ENCODE data around the gene RAB31.

Gene RAB31

DNA sequence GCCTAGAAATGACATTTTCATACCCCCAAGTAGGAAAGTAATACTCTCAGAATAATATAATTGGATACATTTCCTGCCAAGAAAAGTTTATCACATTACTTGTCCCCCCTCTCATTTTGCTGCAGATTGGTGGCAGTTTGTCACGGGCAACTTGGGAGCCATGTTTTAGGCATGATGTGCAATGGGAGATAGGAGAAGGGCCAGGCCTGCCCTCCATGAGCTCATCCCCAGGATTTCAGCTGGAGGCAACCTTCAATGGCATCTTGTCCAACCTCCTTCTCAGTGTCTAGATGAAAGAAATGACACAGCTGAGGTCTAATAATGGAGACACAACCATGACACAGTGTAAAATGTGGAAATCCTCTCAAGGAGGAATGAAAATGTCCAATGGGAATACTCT, 11.4 kb upstream of the RAB31 start:
- no peak overlapping the region for H3K27ac ChIP-seq
- no peaks in the 10 kb centered on the region for H3K36me3 ChIP-seq (ENCODE audit: insufficient read depth, low read length)
- H3K4me3 ChIP-seq: no peak overlapping the region
- no peak for DNase-seq (ENCODE audit: low read depth, low spot score)
- TF ChIP-seq FOXP2 (optimal IDR thresholded peaks at IDR 0.05; ENCODE audit: control extremely low read depth, extremely low read length, insufficient read depth) (no peak), EZH2 (IDR thresholded peaks at IDR 0.05) (no peak), POLR2AphosphoS5 (IDR thresholded peaks at IDR 0.05; ENCODE audit: borderline replicate concordance, low read depth, low read length) (no peak)
- H3K9ac ChIP-seq (ENCODE audit: insufficient read length): no peak overlapping the region
- no peaks in the 10 kb centered on the region for H3K9me3 ChIP-seq (ENCODE audit: low read depth, low read length)

DNA sequence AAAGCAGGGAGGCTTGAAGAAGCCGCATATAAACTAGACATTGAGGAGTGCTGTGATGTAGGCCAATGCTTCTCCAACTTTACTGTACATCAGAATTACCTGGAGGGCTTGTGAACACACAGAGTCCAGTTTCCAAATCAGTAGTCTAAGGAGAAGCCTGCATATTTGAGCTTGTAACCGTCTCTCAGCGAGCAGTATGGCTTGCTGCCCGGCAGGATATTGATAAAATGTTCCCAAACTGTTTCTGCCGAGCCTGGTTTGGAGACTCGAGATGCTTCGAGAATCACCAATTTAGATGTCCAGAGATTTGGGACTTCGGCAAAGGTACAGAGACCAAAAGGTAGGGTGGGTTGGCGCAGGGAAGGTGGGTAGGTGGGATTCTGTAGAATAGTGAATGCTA, 11.0 kb upstream of the RAB31 start:
- TF ChIP-seq POLR2AphosphoS5 (IDR thresholded peaks at IDR 0.05; ENCODE audit: borderline replicate concordance, low read depth, low read length) (no peak), EZH2 (IDR thresholded peaks at IDR 0.05) (no peak), FOXP2 (optimal IDR thresholded peaks at IDR 0.05; ENCODE audit: control extremely low read depth, extremely low read length, insufficient read depth) (no peak)
- H3K9me3 ChIP-seq (ENCODE audit: low read depth, low read length): no peaks in the 10 kb centered on the region
- DNase-seq (ENCODE audit: low read depth, low spot score): no peak

DNA sequence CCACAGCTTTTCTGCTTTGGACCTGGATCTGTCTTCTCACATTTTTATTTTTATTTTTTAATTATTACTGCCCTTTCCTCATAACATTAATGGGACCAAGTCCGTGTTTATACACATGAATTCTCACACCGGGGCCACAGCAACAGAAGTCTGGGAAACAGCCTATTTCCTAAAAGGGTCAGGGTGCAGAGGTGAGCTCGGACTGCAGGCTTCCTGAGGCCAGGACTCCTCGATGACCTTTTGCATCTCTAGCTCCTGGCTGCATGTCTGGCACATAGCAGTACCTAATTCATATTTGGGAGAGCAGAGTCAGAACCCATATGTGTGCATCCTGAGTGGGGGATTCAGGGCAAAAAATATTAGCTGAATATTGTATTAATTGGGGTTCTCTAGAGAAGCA, 9.6 kb upstream of the RAB31 start:
- Histone ChIP-seq H3K9me3 (ENCODE audit: low read depth, low read length) (no peaks in the 10 kb centered on the region), H3K9ac (ENCODE audit: insufficient read length) (no peak overlapping the region), H3K4me3 (no peak overlapping the region), H3K27ac (no peak overlapping the region), H3K36me3 (ENCODE audit: insufficient read depth, low read length) (no peaks in the 10 kb centered on the region)
- no peak for DNase-seq (ENCODE audit: low read depth, low spot score)
- TF ChIP-seq POLR2AphosphoS5 (IDR thresholded peaks at IDR 0.05; ENCODE audit: borderline replicate concordance, low read depth, low read length) (no peak), EZH2 (IDR thresholded peaks at IDR 0.05) (no peak), FOXP2 (optimal IDR thresholded peaks at IDR 0.05; ENCODE audit: control extremely low read depth, extremely low read length, insufficient read depth) (no peak)

More for the DNA sequence above, 11.0 kb upstream of the RAB31 start:
- no peak overlapping the region for H3K27ac ChIP-seq
- H3K4me3 ChIP-seq: no peak overlapping the region
- no peak overlapping the region for H3K9ac ChIP-seq (ENCODE audit: insufficient read length)
- no peaks in the 10 kb centered on the region for H3K36me3 ChIP-seq (ENCODE audit: insufficient read depth, low read length)

DNA sequence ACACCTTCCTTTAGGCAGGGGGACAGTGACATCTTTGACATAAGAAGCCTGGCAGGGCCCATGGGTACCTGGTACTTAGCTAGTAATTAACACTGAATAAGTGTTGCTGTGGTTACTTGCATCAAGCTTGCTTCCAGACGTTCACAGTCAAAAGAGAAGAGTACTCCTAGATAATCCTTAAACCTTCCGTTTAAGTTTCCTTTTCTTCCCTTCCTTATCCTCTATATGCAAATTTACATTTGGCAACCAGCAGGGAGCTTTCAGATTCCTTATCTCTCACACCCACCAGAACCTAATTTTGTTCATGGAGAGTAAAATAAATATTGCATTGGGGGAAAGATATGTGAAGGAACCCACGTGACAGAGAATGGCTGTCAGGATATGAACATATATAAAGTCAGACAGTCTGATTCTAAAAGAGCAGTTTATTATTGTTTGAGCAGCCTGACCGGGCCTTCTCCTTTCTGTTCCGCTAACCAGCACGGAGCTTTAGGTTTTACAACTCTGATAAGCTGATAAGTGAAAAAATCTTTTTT, 7.8 kb upstream of the RAB31 start:
- Histone ChIP-seq H3K9me3 (ENCODE audit: low read depth, low read length) (no peaks in the 10 kb centered on the region), H3K9ac (ENCODE audit: insufficient read length) (peak overlapping the region; percentile 12), H3K27ac (peak overlapping the region; percentile 45), H3K36me3 (ENCODE audit: insufficient read depth, low read length) (no peaks in the 10 kb centered on the region), H3K4me3 (peak overlapping the region; percentile 46)
- peak; percentile 68 for DNase-seq (ENCODE audit: low read depth, low spot score)
- TF ChIP-seq EZH2 (IDR thresholded peaks at IDR 0.05) (no peak), POLR2AphosphoS5 (IDR thresholded peaks at IDR 0.05; ENCODE audit: borderline replicate concordance, low read depth, low read length) (no peak), FOXP2 (optimal IDR thresholded peaks at IDR 0.05; ENCODE audit: control extremely low read depth, extremely low read length, insufficient read depth) (no peak)

DNA sequence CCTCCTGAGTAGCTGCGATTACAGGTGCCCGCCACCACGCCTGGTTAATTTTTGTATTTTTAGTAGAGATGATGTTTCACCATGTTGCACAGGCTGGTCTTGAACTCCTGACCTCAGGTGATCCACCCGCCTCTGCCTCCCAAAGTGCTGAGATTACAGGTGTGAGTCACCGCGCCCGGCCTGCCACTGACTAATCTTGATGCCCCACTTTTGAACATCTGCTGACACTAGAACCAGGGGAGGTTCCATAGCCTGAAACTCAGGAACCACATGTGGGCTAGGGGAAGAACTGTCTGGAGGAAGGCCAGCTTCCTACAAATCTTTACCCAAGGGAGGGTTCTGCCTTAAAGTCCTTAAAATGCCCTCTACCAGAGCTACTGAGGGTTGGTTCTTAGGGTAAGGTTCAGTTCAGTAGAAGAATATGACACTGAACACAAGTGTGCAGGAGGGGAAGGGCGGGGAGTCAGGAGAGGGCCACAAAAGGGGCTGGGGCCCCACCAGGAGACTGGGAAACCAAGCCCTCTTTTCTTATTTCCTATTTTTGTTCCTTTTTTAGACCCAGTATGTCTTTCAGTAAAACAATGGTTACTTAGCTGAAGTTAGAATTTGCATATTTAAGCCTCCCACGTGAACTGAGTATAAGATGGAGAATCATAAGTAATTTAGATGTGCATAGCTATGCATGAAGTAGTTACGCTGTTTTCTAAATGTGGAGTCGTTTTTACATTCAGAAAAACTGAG, 6.3 kb upstream of the RAB31 start:
- no peak for DNase-seq (ENCODE audit: low read depth, low spot score)
- TF ChIP-seq EZH2 (IDR thresholded peaks at IDR 0.05): no peak
- TF ChIP-seq FOXP2 (optimal IDR thresholded peaks at IDR 0.05; ENCODE audit: control extremely low read depth, extremely low read length, insufficient read depth): no peak
- TF ChIP-seq POLR2AphosphoS5 (IDR thresholded peaks at IDR 0.05; ENCODE audit: borderline replicate concordance, low read depth, low read length): no peak
- Histone ChIP-seq H3K4me3 (no peak overlapping the region), H3K9ac (ENCODE audit: insufficient read length) (no peak overlapping the region), H3K27ac (no peak overlapping the region), H3K36me3 (ENCODE audit: insufficient read depth, low read length) (no peaks in the 10 kb centered on the region), H3K9me3 (ENCODE audit: low read depth, low read length) (no peaks in the 10 kb centered on the region)

DNA sequence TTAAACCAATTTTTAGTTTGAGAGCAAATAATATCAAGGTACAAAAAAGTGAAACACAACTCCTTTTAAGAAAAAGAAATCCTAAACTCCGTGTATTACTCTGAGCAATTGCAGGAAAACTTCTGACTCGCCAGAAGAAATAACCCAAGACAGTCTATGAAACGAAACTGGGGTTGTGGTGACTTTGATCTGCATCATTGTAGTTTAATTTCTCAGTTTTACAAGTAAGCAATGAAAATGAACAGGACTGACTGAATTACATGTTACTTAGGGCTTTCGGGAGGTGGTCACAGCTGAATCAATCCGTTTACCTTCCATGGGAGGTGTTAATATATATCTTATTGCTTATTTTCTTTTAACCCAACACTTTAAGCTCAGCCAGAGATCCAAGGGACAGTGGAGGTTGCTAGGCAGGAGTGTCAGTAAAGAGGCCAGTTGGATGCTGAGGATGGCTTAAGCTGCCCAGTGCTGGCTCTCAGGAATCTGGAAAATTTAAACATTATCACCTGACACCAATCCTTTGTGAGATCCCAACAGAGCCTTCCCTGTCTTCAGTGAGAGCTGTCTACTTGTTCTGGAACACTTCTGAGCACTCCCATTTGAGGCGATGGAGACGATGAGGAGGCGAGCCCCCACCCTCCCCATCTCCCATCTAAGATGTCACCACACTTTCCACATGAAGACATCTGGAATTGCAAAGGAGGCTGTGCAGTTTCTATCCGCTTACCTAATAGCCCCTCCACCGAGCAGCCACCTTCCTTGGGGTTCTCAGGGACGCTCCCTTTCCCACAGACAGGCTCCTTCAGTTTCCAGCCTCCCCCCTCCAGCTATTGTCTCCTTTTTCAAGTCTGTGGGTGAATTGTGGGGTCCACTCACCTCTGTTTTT, 3.6 kb upstream of the RAB31 start:
- no peak for TF ChIP-seq EZH2 (IDR thresholded peaks at IDR 0.05)
- TF ChIP-seq POLR2AphosphoS5 (IDR thresholded peaks at IDR 0.05; ENCODE audit: borderline replicate concordance, low read depth, low read length): no peak
- no peak for TF ChIP-seq FOXP2 (optimal IDR thresholded peaks at IDR 0.05; ENCODE audit: control extremely low read depth, extremely low read length, insufficient read depth)
- H3K4me3 ChIP-seq: no peak overlapping the region
- no peaks in the 10 kb centered on the region for H3K36me3 ChIP-seq (ENCODE audit: insufficient read depth, low read length)
- H3K27ac ChIP-seq: no peak overlapping the region
- no peak overlapping the region for H3K9ac ChIP-seq (ENCODE audit: insufficient read length)
- no peaks in the 10 kb centered on the region for H3K9me3 ChIP-seq (ENCODE audit: low read depth, low read length)
- DNase-seq (ENCODE audit: low read depth, low spot score): no peak

DNA sequence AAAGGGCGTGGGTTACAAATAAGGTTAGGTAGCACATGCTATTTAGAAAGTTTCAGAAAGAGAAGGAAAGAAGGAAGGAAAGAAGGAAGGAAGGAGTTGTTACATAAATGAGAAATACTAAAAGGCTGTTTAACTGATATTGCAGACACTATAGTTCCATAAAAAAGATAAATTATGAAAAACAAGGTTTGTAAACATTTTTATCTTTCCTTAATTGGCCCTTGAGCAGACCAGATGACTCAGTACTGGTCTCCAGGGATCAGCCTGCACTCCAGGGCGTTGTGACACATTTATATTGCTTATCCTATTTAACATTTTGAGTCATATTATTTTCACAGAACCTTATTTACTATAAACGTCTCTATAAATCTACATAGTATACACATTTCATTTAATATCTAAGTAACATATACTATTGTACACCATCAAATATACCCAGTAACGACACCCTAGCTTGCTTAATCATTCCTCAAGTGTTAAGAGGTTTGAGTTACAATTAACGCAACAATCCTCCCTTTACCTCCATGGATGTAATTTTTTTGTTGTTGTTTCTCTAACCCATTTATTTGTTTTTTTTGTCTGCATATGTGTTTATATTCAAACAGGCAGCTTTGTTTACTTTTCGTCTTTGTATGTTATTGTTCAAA, 2.8 kb upstream of the RAB31 start:
- Histone ChIP-seq H3K9ac (ENCODE audit: insufficient read length) (no peak overlapping the region), H3K36me3 (ENCODE audit: insufficient read depth, low read length) (no peaks in the 10 kb centered on the region)
- DNase-seq (ENCODE audit: low read depth, low spot score): no peak

More for the DNA sequence above, 2.8 kb upstream of the RAB31 start:
- TF ChIP-seq EZH2 (IDR thresholded peaks at IDR 0.05) (no peak), FOXP2 (optimal IDR thresholded peaks at IDR 0.05; ENCODE audit: control extremely low read depth, extremely low read length, insufficient read depth) (no peak), POLR2AphosphoS5 (IDR thresholded peaks at IDR 0.05; ENCODE audit: borderline replicate concordance, low read depth, low read length) (no peak)
- no peak overlapping the region for H3K27ac ChIP-seq
- no peak overlapping the region for H3K4me3 ChIP-seq
- H3K9me3 ChIP-seq (ENCODE audit: low read depth, low read length): no peaks in the 10 kb centered on the region
